Activated CD4-positive, alpha-beta T cell treated with anti-CD3 and anti-CD28 coated beads for 48 hours (primary cell): ENCODE results near the gene ARNT2.

Experiments used
- DNase-seq: peaks from one replicate; pipeline ENCODE4 v3.0.0-alpha.2; 2020

Gene ARNT2

DNA sequence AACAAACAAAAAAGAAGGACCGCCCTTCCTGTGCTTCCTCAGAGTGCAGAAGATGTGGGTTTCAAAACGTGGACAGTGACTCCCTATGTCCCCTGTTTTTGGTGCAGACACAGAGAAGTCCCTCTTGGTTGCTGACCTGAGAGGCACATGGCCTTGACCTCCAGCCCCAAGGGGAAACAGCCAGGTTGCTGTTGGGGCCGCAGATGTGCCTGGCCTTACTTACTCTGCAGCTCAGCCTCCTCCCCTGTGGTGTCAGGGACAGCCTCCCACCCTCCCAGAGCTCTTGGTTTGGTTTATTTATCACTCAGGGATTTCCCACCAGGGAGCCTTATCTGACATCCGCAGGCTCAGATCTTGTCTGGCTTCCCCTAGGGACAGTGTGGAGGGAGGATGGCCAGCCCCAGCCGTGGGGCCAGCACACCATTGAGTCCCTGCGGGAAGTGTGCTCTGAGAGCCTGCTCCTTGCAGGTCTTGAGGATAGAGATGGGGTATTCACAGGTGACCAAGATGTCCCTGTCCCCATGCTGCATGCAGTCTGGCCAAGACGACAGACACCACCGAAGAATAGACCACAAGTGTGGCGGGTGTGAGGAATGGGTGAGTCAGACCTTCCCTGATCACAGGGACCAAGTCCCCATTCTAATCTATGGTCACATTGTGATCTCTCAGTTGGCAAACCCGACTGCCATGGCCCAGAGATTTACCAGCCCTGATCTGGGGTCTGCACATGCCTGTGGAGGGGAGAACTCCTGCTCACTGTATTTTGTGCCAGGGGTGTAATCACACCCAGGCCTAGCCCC, 156.6 kb downstream of the ARNT2 start:
- no peak for DNase-seq

DNA sequence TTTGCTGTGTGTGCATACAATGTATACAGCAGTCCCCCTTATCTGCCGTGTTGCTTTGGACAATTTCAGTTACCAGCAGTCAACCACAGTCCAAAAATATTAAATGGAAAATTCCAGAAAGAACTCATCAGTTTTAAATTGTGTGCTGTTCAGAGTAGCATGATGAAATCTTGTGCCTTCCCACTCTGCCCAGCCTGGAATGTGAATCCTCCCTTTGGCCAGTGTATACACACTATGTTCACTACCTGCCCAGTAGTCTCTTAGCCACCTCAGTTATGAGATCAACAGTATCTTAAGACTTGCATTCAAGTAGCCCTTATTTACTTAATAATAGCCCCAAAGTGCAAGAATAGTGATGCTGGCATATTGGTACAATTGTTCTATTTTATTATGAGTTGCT, 157.3 kb downstream of the ARNT2 start:
- DNase-seq: no peak

DNA sequence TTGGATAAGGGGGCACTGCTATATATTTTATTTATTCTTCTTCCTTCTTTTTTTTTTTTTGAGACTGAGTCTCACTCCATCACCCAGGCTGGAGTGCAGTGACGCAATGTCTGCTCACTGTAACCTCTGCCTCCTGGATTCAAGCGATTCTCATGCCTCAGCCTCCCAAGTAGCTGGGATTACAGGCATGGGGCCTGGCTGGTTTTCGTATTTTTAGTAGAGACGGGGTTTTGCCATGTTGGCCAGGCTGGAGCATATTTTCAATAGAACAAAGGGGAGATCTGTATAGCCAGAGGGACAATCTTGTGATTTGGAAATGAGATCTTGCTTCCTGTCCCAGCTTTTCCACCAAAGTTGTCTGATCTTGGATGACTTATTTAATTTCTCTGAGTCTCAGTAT, 157.9 kb downstream of the ARNT2 start:
- DNase-seq: no peak

DNA sequence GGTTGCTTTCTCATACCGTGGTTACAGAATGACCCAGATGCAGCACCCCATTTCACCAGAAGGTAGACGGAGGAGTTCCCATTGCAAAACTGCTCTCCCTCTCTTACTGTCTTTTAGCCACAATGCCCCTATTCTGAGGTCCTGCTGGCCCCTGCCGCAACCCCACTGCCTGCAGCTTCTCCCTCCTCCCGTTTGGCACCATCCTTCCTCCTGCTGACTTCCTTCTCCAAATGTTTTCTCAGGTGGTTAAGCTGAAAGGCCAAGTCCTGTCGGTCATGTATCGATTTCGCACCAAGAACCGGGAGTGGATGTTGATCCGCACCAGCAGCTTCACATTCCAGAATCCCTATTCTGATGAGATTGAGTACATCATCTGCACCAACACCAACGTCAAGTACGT, 158.7 kb downstream of the ARNT2 start:
- no peak for DNase-seq

DNA sequence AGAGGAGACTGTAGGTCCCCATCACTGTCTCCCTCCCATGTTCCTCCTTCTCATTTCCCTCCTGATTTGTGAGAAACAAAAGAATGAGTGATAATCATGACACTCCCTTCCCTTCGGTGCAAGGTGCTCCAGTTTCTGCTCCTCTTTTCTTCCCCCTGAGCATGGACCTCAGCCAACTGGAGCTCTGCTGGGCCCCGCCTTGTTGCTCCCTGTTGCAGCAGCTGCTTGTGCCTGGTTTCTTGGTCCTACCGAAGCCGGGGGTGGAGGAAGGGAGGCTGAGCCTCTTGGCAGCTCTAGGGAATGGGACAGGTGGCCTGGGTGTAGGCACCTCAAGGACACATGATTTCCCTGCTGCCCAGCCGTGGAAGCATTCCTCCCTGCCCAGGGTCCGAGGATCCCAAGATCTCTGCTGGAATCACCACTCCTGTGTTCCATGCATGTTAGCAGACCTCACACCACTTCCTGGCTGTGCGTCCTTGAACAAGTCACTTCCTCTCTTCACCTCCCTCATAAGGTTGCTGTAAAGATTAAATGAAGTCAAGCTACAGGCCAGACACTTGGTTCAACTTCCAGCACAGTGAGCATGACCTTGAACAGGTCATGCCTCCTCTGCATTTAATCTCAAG, 159.3 kb downstream of the ARNT2 start:
- no peak for DNase-seq

DNA sequence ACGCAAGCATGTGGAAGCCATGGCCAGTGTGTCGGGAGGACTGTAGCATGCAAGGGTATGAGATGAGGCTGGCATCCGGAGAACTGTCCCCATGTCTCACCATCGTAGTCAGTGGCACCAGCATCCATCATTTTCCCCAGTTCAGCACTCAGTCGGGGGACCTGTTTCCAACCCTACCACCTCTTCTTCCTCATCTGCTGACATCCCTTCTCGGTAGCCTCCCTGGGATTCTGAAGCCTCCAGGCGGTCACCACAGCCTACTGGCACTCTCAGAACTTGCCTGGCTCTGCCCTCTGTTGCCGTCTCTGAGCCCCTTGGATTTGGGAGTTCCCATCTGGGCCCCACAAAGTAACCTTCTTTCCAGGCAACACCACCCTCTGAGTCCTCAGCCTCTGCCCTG, 159.9 kb downstream of the ARNT2 start:
- no peak for DNase-seq

DNA sequence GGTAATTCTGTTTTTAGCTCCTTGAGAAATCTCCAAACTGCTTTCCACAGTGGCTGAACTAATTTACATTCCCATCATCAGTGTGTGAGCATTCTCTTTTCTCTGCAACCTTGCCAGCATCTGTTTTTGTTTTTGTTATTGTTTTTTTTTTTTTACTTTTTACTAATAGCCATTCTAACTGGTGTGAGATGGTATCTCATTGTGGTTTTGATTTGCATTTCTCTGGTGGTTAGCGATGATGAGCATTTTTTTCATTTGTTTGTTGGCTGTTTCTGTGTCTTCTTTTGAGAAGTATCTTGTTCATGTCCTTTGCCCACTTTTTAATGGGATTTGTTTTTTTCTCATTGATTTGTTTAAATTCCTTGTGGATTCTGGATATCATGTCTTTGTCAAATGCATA, 161.2 kb downstream of the ARNT2 start:
- no peak for DNase-seq

DNA sequence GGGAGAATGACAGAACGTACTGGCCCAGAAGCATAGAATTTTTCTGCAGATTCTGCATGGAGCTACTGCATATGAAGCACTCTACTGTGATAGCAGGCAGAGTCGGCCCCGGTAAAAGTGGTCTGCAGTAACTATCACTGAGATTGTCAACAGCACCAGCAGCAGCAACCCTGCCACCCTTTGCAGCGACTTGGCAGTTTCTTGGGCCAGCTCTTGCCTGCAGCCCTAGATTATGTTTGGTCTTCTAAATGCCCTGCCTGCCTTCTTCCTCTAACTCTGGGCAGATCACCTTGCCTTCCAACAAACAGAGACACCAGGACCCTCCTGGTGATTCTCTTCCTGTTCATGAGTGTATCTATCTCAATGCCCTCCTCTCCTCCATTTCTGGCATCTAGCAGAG, 161.8 kb downstream of the ARNT2 start:
- DNase-seq: no peak

DNA sequence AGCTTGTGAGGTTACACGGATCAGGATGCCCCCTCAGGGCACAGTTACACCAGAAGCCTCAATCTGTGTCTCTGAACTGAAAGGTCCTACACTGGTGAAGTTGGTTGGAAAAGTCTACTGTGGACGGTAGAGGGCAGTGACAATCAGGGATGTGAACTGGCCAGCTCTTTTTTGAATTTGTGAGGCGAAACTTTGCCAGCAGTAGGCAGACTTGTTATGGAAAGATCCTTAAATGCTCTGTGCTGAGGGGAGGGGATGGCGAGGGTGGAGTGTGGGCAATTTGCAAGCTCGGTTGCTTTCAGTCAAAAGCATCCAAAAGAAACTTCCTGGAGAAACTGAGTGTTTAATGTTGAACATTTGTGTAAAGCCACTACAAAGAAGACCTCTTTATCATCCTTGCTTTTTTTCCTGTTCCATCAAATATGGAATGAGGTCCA, 163.6 kb downstream of the ARNT2 start:
- DNase-seq: peak; percentile 23

DNA sequence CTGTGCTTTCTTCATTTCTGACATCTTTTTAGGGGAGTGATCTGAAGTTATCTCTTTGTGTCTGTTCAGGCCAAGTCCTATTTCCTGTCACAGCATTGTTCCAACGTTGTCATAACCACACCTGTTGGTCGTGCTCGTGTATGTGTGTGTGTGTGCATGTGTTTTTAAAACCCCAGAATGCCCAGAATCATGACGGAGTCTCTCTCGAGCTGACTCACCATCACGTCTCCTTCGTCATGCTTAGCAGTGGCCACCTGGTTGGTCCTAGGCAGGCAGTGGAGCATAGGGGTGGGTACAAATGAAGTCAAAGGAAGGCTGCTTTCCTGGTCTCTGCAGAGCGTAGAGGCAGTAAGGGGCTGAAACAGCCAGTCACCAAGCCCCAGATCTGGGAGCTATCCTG, 164.1 kb downstream of the ARNT2 start:
- peak; percentile 21 for DNase-seq

DNA sequence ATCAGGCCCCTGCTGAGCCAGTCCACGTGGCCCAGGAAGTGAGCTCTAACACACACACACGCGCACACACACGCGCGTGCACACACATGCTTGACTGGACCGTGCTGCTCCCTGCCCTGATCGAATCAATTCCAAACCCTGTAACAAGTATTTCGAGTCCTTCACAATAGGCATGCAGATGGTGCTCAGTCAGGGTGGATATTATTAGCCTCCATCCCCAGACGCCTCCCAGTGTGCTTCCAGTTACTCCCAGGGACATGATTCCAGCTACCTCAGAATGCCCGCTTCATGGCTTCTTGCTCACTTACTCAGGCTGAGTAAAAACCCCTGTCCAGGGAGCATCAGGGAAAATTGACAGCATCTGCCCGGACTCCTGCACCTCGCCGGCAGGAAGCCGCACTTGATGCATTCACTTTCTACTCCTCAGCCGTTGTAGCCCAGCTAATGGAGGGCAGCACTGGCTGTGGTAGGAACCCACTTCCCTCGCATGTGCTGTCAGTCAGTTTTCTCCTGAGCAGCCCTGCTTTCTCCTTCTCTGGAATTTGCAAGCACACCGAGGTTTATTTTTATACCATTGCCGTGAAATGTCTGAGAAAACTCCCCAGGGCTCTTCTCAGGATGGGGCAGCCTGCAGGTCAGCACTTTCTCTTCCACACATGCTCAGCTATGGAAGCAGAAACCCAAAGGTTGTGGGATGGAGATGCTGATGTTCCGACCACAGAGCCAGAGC, 164.9 kb downstream of the ARNT2 start:
- DNase-seq: no peak

DNA sequence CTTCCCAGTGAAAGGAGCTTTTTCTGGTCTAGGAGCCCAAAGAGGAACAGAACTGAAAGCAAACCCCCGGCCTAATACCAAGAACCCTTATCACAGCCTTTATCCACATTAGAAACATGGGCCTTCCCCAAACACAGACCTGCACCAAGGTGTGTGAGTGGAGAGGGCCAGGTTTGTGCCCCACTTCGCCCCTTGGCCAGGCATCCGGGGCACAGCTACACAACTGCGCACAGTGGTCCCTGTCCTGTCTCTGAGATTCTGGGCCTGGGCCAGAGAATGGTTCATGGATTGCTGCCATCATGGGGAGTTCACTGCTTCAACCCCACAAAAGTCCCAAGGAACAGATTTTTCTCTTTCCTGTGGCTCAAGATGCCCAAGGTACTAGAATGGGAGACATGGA, 165.5 kb downstream of the ARNT2 start:
- no peak for DNase-seq

DNA sequence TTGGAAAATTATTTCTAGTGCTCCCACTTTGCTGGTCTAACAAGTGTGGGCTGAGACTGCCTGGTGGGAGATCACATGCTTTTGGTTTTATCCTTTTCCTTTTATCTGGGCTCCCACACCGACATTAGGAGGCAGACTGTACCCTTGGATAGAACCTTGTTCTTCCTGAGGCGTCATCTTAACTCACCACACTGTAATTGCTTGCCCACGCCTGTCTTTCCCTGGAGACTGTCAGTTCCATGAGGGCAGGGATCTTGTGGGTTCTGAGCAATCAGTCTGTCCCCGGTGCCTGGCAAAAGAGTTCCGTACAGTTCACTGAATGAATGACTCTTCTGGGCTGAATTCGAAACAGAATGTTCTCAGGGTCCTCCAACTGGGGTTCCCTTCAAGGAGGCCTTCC, 166.4 kb downstream of the ARNT2 start:
- no peak for DNase-seq

DNA sequence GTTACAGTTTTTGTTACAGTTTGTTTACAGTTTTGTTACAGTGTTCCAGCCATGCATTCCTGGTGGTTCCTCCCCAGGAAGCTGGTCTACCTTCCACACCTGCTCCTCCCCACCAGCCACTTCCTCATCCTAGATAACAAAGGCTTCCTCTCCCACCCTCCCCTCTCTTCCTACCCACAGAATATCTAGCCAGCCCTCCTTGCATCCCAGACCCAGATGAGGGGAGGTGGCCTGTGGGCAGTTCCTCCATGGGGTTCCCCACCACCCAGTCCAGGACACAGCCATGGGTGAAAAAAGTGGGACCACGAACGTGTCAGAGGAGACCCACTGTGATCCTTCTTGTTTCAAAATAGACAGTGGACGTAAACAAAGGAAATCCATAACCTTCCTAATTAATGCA, 168.2 kb downstream of the ARNT2 start:
- DNase-seq: no peak

DNA sequence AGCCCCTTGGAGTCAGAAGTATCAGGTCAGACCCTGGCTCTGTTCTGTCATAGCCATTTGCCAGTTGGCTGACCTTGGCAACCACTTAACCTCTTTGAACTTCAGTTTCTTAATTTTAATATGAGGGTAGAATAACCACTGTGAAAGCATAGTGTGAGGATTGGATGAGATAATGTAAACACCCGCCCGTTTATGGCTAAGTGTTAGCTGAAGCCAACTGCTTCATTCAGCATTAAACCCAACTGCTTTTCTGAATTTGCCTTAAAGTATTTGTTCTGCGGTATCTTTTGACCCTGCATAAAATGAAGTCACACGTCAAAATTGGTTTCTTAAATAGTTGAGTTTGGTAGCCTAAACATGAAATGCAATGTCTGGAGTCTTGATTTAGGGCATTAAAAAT, 169.4 kb downstream of the ARNT2 start:
- no peak for DNase-seq

DNA sequence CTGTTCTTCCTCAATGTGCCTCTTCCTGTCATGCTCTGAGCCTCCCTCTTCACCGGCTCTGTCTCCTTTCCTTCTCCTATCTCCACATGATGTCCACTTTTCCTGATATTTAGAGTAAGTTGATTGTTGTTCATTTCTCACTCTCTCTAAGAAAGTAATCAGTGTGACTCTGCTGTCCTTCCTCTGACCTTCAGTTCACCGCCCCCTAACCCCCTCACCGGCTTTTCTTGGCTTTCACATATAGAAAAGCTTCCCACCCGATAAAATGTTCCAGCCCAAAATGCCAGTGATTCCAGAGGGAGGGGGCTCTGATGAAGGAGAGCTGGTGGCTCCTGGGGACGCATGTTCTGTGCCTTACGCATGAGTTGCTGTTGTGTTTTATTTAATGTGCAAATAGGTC, 170.4 kb downstream of the ARNT2 start:
- no peak for DNase-seq

DNA sequence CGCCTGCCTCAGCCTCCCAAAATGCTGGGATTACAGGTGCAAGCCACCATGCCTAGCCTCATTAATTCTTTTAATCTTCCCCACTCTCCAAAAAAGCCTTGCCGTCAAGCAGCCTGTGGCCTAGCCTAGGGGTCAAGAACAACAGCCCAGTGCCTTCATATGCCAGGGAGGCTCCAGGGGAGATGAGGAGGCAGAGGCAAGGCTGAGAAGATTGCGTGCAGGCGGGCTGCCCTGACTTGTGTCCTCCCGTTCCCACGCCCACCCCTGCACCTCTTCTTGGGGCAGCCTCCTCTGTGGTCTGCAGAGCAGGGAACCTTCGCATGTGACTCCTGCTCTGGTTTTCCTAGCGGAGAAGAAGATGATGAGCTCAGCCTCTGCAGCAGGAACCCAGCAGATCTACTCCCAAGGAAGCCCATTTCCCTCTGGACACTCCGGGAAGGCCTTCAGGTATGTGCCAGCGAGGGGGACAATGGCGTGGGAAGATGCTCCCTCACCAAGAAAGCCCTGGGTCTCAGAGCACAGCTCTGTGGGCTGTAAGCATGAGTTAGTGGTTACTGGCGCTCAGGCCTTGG, 172.4 kb downstream of the ARNT2 start:
- no peak for DNase-seq

DNA sequence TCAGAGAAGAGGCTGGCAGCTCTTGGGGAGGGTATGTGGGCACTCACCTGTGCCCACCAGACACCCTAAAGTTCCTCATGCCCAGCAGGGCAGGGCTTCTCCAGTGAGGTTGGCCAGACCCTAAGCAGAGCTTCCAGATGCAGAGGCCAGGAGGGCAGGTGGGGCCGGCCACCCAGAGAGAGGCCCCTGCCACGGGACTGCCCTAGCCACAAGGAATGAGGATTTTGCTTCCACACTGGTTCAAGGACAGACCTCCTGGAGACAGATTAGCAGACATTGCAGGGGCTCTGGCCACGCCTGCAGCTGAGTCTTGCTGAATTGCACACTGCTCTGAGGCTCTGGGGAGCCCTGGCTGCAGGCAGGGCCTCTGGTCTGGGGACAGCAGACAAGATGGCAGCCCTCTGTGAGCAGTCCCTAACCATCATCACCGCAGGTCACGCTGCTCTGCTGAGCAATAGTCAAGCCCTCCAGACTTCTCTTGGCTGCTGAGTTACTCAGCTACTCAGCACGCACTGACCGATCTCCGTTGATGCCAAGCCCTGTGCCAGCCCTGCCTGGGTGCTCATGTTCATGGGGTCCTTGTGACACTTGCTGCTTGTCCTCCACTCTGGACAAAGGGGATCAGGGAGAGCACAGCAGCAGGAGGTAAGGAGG, 173.5 kb downstream of the ARNT2 start:
- DNase-seq: no peak

DNA sequence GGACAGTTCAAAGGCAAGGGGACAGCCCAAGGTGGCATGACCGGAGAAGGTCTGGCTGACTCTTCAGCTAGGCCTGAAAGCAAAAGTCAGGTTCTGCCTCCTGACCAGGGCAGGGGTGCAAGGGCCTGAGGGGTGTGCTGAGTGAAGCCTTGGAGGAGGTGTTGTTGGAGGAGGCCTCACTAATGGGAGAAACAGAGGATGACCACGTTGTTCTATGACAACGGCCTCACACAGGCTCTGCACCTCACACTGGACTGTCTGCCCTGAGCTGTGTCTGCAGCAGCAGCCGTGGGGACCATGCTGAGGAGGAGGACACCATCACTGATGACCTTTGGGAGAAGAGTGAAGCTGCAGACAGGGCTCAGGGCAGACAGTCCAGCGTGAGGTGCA, 174.0 kb downstream of the ARNT2 start:
- DNase-seq: no peak

DNA sequence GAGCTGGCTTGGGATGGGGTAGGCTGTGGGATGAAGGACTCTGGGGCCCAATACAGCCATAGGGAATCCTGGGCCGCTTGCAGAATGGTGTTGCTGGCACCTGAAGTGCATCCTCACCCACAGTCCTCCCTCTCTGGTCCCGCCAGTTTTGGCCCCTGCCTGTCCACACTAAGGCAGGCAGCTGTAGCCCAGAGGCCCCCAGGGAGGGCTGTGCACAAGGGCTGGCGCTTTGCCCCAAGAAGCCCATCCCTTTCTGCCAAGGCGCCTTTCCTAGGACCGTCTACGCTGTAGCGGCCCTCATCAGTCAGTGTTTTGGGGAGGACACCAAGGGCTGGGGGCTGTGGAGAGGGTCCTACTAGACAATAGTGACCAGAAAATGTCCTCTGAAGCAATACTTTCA, 174.7 kb downstream of the ARNT2 start:
- no peak for DNase-seq

DNA sequence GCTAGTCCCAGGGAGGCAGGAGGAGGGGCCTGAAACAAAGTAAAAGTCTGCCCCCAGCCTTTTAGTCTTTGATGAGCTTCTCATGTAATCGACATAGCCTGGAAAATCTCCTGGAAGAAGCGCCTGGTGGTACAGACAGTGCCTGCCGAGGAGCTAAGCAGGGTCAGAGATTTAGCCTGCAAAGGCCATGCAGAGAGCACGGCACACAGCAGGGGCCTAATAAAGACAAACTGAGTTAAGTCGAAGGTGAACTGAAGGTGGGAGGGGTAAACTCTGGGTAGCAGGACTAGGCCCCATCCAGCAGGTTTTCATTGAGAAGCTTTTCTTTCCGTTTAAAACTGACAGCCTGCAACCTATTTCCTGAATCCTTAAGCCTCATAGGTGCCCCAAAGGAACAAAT, 175.4 kb downstream of the ARNT2 start:
- DNase-seq: no peak

DNA sequence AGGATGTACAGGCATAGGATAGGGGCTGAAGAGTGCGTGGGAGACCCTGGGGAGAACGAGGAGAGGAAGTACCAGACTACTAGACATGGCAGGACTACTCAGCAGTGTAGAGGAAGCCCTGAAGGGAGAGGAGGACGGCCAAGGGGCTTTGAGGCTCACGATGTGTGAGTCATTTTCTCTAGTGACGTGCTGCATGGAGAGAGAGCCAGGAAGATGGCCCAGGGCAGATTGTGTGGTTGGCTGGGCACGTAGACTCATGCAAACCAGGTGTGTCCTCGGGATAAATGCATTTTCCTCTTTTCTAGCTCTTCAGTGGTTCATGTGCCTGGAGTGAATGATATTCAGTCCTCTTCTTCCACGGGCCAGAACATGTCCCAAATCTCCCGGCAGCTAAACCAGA, 175.9 kb downstream of the ARNT2 start:
- DNase-seq: no peak

DNA sequence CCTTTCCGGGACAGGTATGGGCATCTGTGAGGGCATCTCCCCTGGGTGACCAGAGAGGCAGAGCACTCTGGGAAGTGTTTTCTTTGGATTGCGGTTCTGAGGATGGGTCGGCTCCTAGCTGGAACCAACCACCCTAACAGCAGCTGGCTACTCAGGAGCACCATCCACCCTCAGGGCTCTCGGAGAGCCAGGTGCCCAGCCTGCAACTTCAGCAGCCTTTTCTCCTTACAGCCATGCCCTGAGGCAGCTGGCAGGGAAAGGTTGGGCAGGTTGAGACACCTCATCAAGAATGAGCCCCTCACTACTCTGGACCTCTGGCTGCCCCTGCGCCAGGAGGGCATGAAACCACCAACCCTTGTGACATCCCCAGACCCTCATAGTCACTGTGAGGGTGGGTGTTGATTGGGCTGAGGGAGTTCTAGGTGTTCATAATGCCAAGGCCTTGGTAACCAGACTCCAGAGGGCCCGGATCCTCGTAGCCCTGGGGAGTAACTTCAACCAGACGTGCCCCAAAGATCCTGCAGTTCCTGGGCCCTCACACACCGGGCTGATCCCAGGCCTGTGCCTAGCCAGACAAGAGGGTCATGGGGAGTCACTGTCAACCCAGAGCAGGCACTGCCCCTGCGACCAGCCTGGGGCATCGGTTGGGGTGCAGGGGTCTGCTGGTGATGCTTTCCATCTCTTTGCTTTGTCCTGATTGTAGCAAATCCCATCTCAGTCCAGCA, 176.5 kb downstream of the ARNT2 start:
- DNase-seq: no peak
